Mononuclear cell (primary cell): ENCODE measurements around the gene MGAT4B. TPM values are rescaled to one million over a fixed set of nuclear protein-coding genes. Genes with fewer than 3 reads are reported as not detected.

Source experiments
- H3K27me3 ChIP-seq: 2 replicates; pipeline ENCODE4 v1.6.0; 2011; ENCODE audit warnings: low read length, control low read depth; ENCODE audit not compliant: insufficient read depth
- H3K4me1 ChIP-seq: 2 replicates; pipeline ENCODE4 v1.5.1; 2011; ENCODE audit warnings: mild to moderate bottlenecking, low read length, control low read depth; ENCODE audit not compliant: insufficient read depth
- H3K4me3 ChIP-seq: 2 replicates; pipeline ENCODE4 v1.5.1; 2011; ENCODE audit warnings: mild to moderate bottlenecking, low read length, moderate library complexity
- H3K9me3 ChIP-seq: 2 replicates; pipeline ENCODE4 v1.5.1; 2011; ENCODE audit warnings: low read depth, mild to moderate bottlenecking, control low read depth, low read length
- total RNA-seq: library from RNA; depleted of rRNA; stranded (reverse); fragments of >200 nt; gene quantifications from one replicate; pipeline ENCODE4 v1.2.3, GENCODE V29; 2012

The MGAT4B gene
- total RNA-seq, 1 donor, result 56.0 TPM

- Histone ChIP-seq H3K4me1 (peaks cover 17% of the 10 kb centered on the region), H3K4me3 (no peak overlapping the region), H3K9me3 (no peaks in the 10 kb centered on the region), H3K27me3 (no peaks in the 10 kb centered on the region)
Measured at GRCh38 chr5:179832039-179832745, 25.5 kb upstream of the MGAT4B start.

GRCh38 chr5:179830818-179831468 lies 24.3 kb upstream of the MGAT4B start:
- no peaks in the 10 kb centered on the region for H3K27me3 ChIP-seq
- no peaks in the 10 kb centered on the region for H3K9me3 ChIP-seq
- H3K4me1 ChIP-seq, result peaks cover 13% of the 10 kb centered on the region
- H3K4me3 ChIP-seq, result no peak overlapping the region

- Histone ChIP-seq H3K9me3 (no peaks in the 10 kb centered on the region), H3K4me3 (no peak overlapping the region), H3K27me3 (no peaks in the 10 kb centered on the region), H3K4me1 (peaks cover 13% of the 10 kb centered on the region)
Measured at GRCh38 chr5:179829732-179830435, 23.2 kb upstream of the MGAT4B start.

- Histone ChIP-seq H3K4me3 (no peak overlapping the region), H3K27me3 (no peaks in the 10 kb centered on the region), H3K9me3 (no peaks in the 10 kb centered on the region), H3K4me1 (peaks cover 13% of the 10 kb centered on the region)
Measured at GRCh38 chr5:179828756-179829421, 22.2 kb upstream of the MGAT4B start.

GRCh38 chr5:179827680-179828079 lies 21.0 kb upstream of the MGAT4B start:
- Histone ChIP-seq H3K27me3 (no peaks in the 10 kb centered on the region), H3K9me3 (no peaks in the 10 kb centered on the region), H3K4me1 (peaks cover 18% of the 10 kb centered on the region), H3K4me3 (no peak overlapping the region)

GRCh38 chr5:179825655-179826182 lies 19.1 kb upstream of the MGAT4B start:
- no peak overlapping the region for H3K4me3 ChIP-seq
- no peaks in the 10 kb centered on the region for H3K27me3 ChIP-seq
- no peaks in the 10 kb centered on the region for H3K9me3 ChIP-seq
- peaks cover 29% of the 10 kb centered on the region for H3K4me1 ChIP-seq

- Histone ChIP-seq H3K27me3 (no peaks in the 10 kb centered on the region), H3K4me3 (no peak overlapping the region), H3K9me3 (no peaks in the 10 kb centered on the region), H3K4me1 (peaks cover 37% of the 10 kb centered on the region)
Measured at GRCh38 chr5:179824745-179825112, 18.1 kb upstream of the MGAT4B start.

- Histone ChIP-seq H3K4me3 (no peak overlapping the region), H3K4me1 (peaks cover 43% of the 10 kb centered on the region), H3K9me3 (no peaks in the 10 kb centered on the region)
Measured at GRCh38 chr5:179823937-179824744, 17.5 kb upstream of the MGAT4B start.

GRCh38 chr5:179822444-179822990 lies 15.9 kb upstream of the MGAT4B start:
- no peaks in the 10 kb centered on the region for H3K27me3 ChIP-seq
- no peak overlapping the region for H3K4me3 ChIP-seq
- H3K9me3 ChIP-seq, result no peaks in the 10 kb centered on the region
- H3K4me1 ChIP-seq, result peaks cover 51% of the 10 kb centered on the region

More at GRCh38 chr5:179823937-179824744, 17.5 kb upstream of the MGAT4B start:
- H3K27me3 ChIP-seq, result no peaks in the 10 kb centered on the region

GRCh38 chr5:179822059-179822432 lies 15.4 kb upstream of the MGAT4B start:
- H3K9me3 ChIP-seq, result no peaks in the 10 kb centered on the region
- no peaks in the 10 kb centered on the region for H3K27me3 ChIP-seq
- H3K4me3 ChIP-seq, result peak overlapping the region; percentile 96
- H3K4me1 ChIP-seq, result peaks cover 54% of the 10 kb centered on the region

GRCh38 chr5:179821298-179822058 lies 14.8 kb upstream of the MGAT4B start:
- Histone ChIP-seq H3K4me3 (peak overlapping the region; percentile 96), H3K9me3 (no peaks in the 10 kb centered on the region), H3K27me3 (no peaks in the 10 kb centered on the region), H3K4me1 (peaks cover 55% of the 10 kb centered on the region)

- Histone ChIP-seq H3K4me1 (peaks cover 57% of the 10 kb centered on the region), H3K4me3 (peak within 1 kb of the TSS; percentile 96), H3K9me3 (no peaks in the 10 kb centered on the region), H3K27me3 (no peaks in the 10 kb centered on the region)
Measured at GRCh38 chr5:179820483-179821297, 14.0 kb upstream of the MGAT4B start, which contains the start of gene SQSTM1. SQSTM1 (plus strand) TSS chr5:179820905; CDS start chr5:179820937, 32 bp downstream.

GRCh38 chr5:179820127-179820482 lies 13.4 kb upstream of the MGAT4B start:
- Histone ChIP-seq H3K27me3 (no peaks in the 10 kb centered on the region), H3K4me1 (peaks cover 57% of the 10 kb centered on the region), H3K9me3 (no peaks in the 10 kb centered on the region), H3K4me3 (peak overlapping the region; percentile 96)
